GM12864 (cell line): Measurements from ENCODE around the gene GATAD2B.

ENCODE experiments used
- DNase-seq: peaks from one replicate; pipeline ENCODE4 v3.0.0-alpha.2; 2011; ENCODE audit warnings: low read depth
- H3K4me3 ChIP-seq: 2 replicates; pipeline ENCODE4 v1.5.1; 2011; ENCODE audit warnings: mild to moderate bottlenecking, low read depth, low read length, control low read depth
- TF ChIP-seq, protein P1 (sequence below): IDR thresholded peaks from 2 replicates; pipeline ENCODE4 v1.5.1; 2011; ENCODE audit warnings: low read depth, mild to moderate bottlenecking, moderate library complexity, low read length, control low read depth, inconsistent platforms; ENCODE audit errors: missing control alignments

Gene GATAD2B

DNA sequence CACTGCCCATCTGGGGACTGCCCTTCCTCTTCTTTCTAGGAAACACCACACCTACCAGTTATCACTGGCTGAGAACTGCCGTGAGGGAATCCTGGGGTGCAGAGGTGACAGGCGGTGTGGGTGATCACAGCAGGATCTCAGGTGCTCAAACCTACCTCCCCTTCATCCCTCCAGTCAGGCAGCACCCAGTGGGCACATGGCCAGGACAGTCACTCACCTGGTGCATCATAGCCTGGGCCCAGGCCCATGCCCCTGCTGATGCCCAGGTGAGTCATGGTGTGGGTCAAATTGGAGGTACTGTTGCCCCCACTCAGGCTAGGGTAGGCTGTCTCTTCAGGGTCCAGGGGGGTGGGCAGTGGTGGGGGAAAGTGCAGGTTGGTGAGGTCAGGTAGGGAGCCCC is 29.0 kb upstream of the GATAD2B start:
- no peak overlapping the region for H3K4me3 ChIP-seq
- DNase-seq, result no peak
- TF ChIP-seq, protein P1, sequence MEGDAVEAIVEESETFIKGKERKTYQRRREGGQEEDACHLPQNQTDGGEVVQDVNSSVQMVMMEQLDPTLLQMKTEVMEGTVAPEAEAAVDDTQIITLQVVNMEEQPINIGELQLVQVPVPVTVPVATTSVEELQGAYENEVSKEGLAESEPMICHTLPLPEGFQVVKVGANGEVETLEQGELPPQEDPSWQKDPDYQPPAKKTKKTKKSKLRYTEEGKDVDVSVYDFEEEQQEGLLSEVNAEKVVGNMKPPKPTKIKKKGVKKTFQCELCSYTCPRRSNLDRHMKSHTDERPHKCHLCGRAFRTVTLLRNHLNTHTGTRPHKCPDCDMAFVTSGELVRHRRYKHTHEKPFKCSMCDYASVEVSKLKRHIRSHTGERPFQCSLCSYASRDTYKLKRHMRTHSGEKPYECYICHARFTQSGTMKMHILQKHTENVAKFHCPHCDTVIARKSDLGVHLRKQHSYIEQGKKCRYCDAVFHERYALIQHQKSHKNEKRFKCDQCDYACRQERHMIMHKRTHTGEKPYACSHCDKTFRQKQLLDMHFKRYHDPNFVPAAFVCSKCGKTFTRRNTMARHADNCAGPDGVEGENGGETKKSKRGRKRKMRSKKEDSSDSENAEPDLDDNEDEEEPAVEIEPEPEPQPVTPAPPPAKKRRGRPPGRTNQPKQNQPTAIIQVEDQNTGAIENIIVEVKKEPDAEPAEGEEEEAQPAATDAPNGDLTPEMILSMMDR, result no peak

DNA sequence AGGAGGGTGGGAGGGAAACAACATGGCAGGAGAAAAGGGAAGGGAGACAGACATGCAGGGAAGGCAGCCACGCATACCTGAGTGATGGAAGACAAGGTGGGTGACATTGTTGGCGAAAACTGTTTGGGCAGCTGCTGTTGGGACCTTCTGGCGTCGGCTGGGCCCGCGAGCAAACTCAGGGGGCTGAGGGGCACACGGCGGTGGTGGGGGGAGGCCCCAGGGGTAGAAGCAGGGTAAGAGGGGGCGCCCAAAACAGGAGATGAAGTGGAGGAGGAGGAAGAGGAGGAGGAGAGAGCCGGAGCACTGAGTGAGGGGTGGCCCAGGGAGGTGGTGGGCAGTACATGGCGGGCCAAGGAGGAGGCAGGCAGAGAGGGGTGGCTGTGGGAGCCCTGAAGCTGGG is 28.4 kb upstream of the GATAD2B start:
- H3K4me3 ChIP-seq, result no peak overlapping the region
- TF ChIP-seq, protein P1, result no peak
- DNase-seq, result no peak

DNA sequence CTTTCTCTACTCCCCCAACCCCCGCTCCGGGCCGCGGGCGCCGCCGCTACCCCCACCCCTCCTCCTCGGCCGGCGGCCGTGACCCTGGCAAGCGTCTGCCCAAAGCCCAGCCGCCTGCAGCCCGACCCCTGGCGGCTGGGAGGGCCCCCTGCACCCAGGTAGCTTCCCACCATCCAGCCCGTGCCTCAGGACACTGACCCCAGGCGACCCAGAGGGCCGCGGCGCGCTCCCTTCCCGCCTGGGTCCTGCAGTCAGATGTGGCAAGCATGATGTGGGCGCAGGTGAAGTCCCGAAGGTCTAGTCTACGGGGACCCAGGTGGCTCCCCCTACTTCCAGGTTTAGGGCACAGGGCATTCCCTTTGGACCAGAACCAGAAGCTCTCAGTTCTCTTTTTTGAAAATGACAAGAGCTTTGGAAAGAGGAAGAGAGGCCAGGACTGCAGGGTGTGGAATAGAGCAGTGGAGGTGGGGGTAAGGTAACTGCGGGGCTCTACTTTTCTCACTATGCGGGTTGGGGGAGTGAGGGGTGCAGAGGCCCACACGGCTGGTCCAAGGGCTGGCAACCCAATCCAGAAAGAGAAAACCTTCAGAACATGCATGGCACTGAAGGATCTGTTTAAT is 24.0 kb upstream of the GATAD2B start, which contains the start of gene DENND4B:
Gene DENND4B, minus strand, starts transcription at position 97 of the 620 bp plus-strand sequence. CDS start 2,344 bp downstream, outside the sequence.
- no peak for DNase-seq
- TF ChIP-seq, protein P1, result peak; percentile 86
- H3K4me3 ChIP-seq, result peak within 1 kb of the TSS; percentile 78

DNA sequence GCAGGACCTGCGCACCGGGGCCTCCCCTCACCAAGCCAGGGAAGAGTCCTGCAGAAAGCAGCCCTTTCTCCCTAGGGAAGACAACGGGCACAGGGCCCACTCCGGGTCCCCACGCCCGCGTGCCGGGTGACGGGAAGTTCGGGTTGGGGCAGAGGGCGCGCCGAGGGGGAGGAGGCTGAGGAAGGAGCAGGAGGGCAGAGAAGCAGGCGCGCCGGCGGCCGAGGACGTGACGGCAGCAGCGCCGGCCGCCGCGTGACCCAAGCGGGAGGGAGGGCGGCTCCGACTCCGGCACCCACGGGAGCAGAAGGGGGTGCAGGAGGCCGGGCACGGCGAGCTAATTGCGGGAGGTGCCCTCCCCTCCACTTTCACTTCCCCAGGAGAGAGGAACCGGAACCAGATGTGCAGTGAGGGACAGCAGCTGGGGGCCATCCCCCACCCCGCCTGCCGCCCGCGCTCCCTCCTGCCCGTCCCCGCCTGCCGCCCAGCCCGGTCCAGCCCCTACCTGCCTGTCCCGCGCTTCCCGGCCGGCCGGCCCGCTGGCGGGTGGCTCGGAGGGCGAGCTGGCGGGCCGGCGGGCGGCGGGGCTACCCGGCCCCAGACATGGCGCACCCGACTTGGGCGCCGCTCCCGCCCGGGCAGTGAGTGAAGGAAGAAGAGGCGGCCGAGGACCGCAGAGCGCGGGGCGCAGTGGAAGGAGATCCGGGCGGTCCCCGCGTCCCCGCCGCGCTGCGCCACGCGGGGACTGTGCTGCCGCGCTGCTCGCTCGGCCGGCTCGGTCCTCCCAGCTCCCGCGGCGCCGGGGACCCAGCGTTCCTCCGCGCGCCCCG is 23.2 kb upstream of the GATAD2B start:
- TF ChIP-seq, protein P1, result no peak
- DNase-seq, result peak; percentile 86
- H3K4me3 ChIP-seq, result peak overlapping the region; percentile 78

DNA sequence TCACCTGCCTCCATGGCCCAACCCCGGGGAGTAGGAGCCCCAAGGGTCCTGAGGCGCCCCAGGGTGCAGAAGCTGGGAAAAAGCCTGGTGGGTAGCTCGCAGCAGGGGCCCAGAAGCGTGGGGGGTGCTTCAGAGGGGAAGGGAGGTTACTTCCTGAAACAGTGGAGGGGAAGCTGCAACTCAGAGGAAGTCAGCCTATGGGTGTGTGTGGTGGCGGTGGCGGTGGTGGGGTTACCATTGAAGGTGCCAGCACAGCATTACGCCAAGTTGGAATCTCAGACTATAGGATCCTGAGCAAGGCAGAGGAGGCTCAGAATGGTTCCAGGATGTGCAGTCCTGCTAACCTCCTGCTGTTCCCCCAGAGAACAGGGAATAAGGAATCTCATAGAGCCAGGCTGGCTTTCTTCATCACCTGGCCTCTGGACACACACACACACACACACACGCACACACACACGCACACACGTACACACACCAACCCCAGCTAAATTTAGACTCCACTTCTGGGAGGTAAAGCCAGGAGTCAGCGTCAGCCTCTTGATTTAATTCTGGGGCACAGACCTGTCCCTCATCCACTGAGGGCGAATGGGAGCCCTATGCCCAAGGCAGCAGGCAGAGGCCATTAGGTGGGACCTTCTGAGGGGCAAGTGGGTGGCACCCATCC is 22.5 kb upstream of the GATAD2B start:
- H3K4me3 ChIP-seq, result peak overlapping the region; percentile 78
- TF ChIP-seq, protein P1, result no peak
- no peak for DNase-seq

DNA sequence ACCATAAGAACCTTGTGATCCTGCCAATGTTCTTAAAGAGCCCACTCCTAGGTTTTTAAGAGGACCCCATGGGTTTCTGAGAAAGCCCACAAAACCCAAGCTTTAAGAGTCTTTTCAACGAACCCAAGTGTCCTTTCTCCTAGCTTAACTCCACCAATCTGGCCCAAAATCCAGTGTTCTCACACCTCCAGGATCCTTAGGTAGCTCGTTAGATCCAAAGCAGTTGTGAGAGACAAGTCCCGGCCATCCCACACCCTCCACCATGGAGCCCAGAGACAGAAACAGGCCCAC is 22.0 kb upstream of the GATAD2B start:
- peak overlapping the region; percentile 78 for H3K4me3 ChIP-seq
- TF ChIP-seq, protein P1, result no peak
- no peak for DNase-seq
